Measurements from ENCODE around the gene MYO1A.

- TF ChIP-seq POLR2AphosphoS5 (IDR thresholded peaks at IDR 0.05; ENCODE audit: low read depth, low read length): no peak
- TF ChIP-seq YY1 (IDR thresholded peaks at IDR 0.05; ENCODE audit: low read depth): no peak
- TF ChIP-seq, protein P1, sequence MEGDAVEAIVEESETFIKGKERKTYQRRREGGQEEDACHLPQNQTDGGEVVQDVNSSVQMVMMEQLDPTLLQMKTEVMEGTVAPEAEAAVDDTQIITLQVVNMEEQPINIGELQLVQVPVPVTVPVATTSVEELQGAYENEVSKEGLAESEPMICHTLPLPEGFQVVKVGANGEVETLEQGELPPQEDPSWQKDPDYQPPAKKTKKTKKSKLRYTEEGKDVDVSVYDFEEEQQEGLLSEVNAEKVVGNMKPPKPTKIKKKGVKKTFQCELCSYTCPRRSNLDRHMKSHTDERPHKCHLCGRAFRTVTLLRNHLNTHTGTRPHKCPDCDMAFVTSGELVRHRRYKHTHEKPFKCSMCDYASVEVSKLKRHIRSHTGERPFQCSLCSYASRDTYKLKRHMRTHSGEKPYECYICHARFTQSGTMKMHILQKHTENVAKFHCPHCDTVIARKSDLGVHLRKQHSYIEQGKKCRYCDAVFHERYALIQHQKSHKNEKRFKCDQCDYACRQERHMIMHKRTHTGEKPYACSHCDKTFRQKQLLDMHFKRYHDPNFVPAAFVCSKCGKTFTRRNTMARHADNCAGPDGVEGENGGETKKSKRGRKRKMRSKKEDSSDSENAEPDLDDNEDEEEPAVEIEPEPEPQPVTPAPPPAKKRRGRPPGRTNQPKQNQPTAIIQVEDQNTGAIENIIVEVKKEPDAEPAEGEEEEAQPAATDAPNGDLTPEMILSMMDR (IDR thresholded peaks at IDR 0.05): no peak
- TF ChIP-seq USF1 (IDR thresholded peaks at IDR 0.05; ENCODE audit: borderline replicate concordance, low read depth): no peak
Observed at GRCh38 chr12:57090490-57090889, 40.6 kb upstream of the MYO1A start.

Measured in SK-N-SH (cell line).